GM12872 (cell line): ENCODE results near the gene FRMD1.

ENCODE experiments used
- CTCF ChIP-seq: IDR thresholded peaks from 3 replicates; pipeline ENCODE4 v1.5.1; 2011; ENCODE audit warnings: low read depth, mild to moderate bottlenecking, low read length, moderate library complexity; ENCODE audit not compliant: insufficient read depth

Gene FRMD1

GRCh38 chr6:168053957-168054471, 25.0 kb downstream of the FRMD1 start:
- no peak for TF ChIP-seq CTCF

DNA sequence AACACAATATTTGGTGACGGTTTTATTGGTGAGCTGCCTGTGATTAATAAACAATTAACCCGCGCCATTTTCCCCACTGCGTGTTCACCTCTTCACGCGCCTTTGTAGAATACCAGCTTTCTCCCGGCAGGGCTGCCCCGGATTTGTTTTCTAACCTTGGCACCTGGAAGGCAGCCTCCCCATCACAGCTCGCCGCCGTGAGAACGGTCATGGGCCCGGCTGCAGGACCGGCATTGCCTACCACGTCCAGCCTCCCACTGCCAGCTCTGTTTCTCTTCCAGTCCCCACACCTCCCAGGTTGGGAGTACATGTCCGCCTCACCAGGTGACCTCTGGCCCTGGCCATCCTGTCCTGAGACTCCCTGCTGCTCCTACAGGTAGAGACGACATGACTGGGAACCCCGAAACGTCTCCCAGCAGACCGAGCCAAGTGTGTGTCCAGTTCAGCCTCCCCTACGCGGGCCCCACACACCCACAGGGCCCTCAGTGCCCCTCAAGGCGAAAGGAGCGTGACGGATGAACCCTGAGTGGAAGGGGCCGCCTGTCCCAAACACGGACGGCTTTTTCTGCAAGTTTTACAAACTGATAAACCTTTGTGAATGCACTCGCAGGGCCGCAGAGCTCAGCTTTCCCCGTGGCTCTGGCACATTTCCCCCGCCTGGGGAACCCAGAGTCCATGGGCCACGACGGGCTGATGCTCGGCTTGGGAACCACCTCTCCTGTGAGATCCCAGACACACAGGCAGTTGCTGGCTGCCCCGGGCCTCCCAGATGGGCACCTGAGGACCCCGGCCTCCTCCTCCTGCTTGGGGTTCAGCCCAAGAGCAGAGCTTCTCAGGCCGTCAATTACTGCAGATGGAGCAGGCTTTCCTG, 25.7 kb downstream of the FRMD1 start:
- TF ChIP-seq CTCF, result no peak

DNA sequence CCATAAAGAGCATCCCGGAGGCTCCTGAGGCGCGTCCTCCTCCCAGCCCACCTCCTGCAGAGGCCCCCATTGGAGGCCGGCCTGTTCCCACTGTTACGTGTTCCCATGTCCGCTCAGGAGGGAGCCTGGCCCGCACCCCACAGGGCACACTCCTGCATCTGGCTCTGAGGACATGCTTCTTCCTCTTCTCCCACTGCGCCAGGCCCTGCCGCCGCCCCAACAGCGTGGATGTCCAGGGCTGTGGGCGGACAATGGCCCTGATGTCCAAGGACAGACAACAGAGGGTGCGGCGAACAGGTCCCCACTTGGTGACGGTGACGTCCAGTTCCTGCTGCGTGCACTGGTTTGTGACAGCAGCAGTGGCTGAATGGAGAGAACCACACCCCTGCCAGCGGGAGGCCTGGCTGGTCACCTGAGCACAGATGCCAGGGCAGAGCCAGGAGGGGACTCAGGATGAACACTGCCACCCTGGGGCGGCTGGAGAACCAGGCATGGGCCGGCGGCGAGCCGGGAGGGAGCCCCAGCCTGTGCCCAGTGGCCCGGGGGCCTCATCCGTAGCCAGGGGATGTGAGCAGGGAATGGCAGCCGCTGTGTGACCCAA, 26.6 kb downstream of the FRMD1 start:
- no peak for TF ChIP-seq CTCF

DNA sequence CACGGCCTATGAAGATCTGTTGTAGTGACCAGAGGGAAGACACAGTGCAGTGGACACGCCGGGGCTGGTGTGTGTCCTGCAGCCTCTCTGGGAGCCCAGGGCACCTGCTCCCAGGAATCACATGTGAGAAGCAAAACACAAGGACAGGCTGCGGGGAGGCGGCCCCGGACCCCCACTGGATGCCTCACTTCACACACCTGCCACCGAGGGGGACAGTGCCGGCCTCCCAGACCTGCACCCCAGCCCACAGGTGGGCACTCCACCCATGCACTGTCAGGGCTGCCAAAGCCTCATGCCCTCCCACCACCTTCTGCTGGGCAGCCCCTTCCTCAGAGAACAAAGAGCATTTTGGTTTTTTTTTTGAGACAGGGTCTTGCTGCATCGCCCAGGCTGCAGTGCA, 27.4 kb downstream of the FRMD1 start:
- no peak for TF ChIP-seq CTCF

DNA sequence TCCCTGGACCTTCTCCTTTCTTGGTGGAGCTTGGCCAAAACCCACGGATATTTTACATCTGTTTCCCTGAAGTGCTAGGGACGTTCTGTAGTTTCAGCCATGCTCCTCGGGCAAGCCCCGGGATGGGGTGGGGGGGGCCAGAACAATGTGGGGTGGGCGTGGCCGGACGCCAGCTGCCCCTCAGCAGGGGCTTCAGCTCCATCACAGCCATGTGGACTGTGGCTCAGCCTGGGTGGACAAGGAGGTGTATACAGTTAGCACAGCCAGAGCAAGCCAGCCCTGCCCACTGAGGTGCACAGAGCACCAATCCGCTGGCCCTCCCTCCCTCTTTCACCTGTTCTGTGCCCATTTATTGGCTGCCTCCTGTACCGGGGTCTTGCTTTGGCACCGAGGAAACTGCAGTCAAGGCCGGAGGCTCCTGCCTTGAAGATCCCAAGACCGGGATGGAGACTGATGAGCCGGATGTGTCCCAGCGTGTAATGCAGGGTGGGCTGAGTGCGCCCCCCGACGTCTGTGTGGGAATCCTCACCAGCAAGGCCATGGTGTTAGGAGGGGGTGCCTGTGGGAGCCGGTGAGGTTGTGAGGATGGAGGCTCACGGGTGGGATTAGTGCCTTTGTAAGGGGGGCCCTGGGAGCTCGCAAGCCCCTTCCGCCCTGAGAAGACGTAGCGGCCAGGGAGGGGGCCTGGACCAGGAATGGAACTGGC, 28.0 kb downstream of the FRMD1 start:
- TF ChIP-seq CTCF, result no peak

GRCh38 chr6:168050225-168050880, 28.7 kb downstream of the FRMD1 start:
- TF ChIP-seq CTCF, result no peak
